GM19455 (cell line): ENCODE data around the gene ADAM15.
A peak's percentile ranks its signal among the peaks of the same experiment; 100 is the strongest.

Experiments
- ATAC-seq: cut with Tn5 transposase; IDR thresholded peaks from one replicate; pipeline ENCODE4 v1.9.1; 2021; ENCODE audit not compliant: unreplicated experiment

ADAM15 gene

DNA sequence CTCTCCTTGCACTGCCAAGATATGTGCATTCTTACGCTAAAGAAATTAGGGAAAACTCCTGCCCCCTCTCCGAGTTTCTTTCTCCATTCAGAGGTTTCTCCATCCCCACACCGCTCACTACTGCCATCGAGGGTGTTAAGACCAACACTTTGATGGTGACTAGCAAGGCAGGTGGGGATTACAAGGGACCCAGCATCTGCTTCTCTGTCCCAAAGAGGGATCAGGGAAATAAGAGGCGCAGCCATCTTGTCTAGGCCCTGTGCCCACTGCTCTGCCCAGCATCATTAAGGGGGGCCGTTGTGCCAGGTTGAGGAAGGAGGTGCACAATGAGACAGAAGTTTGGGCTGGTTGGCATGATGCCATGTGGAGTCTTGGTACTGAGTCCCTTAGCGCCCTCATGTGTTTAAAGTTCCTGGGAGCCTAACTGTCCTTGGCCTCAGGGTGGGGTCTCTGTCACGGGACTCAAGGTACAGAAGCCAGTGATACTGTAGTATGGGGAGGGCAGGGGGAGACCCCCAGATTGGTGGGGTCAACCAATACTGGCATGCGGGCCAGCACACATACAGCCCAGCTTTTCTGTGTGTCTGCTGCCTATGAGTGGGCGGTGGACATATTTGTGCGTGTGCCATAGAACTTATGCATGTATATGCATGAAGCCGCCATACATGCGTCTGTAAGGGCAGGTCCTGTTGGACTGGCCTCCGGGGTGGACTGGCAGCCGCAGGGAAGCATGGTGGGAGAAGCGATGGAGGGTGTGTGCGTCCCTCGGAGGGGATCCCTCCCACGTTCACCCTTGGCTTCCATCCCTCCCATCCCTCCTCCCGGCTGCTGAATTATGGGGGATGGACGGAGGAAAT lies 33.0 kb downstream of the ADAM15 start:
- no peak for ATAC-seq

DNA sequence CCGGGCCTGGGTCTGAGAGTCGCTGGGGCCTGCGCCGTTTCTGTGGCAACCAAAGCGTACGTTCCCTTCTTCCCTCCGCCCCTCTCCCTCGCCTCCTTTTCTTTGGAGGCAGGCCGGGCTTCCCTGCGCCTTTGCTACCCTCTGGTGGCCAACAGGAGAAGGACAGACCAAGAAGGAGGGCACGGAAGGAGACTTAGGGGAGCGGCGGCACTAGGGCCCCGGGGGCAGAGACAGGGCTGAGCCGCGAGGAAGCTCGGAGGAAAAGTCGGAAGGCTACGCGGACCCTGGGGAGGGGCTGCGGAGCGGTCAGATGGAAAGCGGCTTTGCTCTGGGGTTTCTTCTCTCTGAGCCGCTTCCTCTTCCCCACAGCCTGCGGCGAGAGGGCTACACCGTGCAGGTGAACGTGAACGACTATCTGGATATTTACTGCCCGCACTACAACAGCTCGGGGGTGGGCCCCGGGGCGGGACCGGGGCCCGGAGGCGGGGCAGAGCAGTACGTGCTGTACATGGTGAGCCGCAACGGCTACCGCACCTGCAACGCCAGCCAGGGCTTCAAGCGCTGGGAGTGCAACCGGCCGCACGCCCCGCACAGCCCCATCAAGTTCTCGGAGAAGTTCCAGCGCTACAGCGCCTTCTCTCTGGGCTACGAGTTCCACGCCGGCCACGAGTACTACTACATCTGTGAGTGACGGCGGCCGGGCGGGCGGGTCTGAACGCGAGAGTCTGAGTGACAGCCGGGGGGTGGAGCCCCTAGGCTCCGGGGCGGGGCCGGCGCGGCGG lies 33.8 kb downstream of the ADAM15 start:
- peak; percentile 72 for ATAC-seq

DNA sequence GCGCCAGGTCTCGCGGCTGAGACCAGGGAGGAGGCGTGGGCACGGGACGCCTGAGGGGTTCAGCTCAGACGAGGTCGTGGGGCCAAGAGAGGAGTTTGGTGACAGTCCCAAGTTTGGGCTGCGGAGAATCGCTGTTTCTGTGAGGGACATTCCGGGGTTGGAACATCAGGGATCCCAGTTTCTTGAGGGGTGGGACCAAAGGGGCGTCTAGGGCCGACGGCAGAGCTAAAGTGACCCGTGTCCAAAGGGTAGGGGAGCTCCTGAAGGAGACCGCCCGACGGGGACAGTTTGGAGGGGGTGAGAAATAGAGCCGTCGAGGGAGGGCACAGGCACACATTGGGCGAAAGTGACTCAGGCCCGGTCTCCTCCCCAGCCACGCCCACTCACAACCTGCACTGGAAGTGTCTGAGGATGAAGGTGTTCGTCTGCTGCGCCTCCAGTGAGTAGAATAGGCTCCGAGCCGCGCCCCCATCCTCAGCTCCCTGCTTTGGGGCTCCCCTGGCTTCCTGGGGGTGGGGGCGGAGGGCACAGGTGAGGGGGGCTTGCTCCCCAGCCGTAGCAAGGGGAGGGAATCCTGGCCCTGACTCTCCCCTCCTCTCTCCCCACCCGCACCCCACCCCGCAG lies 34.5 kb downstream of the ADAM15 start:
- no peak for ATAC-seq

DNA sequence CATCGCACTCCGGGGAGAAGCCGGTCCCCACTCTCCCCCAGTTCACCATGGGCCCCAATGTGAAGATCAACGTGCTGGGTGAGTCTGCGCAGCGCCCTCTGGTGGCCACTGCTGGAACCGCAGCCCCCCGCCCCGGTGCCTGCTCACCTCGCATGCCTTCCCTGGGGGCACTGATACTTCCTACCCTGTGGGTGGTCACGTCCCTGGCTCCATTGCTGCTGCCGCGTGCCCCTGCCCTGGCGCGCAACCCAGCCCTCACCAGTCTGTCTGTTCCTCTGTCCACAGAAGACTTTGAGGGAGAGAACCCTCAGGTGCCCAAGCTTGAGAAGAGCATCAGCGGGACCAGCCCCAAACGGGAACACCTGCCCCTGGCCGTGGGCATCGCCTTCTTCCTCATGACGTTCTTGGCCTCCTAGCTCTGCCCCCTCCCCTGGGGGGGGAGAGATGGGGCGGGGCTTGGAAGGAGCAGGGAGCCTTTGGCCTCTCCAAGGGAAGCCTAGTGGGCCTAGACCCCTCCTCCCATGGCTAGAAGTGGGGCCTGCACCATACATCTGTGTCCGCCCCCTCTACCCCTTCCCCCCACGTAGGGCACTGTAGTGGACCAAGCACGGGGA lies 35.1 kb downstream of the ADAM15 start:
- no peak for ATAC-seq

DNA sequence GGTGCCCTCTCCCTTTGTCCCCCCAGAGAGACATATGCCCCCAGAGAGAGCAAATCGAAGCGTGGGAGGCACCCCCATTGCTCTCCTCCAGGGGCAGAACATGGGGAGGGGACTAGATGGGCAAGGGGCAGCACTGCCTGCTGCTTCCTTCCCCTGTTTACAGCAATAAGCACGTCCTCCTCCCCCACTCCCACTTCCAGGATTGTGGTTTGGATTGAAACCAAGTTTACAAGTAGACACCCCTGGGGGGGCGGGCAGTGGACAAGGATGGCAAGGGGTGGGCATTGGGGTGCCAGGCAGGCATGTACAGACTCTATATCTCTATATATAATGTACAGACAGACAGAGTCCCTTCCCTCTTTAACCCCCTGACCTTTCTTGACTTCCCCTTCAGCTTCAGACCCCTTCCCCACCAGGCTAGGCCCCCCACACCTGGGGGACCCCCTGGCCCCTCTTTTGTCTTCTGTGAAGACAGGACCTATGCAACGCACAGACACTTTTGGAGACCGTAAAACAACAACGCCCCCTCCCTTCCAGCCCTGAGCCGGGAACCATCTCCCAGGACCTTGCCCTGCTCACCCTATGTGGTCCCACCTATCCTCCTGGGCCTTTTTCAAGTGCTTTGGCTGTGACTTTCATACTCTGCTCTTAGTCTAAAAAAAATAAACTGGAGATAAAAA lies 35.9 kb downstream of the ADAM15 start:
- no peak for ATAC-seq

DNA sequence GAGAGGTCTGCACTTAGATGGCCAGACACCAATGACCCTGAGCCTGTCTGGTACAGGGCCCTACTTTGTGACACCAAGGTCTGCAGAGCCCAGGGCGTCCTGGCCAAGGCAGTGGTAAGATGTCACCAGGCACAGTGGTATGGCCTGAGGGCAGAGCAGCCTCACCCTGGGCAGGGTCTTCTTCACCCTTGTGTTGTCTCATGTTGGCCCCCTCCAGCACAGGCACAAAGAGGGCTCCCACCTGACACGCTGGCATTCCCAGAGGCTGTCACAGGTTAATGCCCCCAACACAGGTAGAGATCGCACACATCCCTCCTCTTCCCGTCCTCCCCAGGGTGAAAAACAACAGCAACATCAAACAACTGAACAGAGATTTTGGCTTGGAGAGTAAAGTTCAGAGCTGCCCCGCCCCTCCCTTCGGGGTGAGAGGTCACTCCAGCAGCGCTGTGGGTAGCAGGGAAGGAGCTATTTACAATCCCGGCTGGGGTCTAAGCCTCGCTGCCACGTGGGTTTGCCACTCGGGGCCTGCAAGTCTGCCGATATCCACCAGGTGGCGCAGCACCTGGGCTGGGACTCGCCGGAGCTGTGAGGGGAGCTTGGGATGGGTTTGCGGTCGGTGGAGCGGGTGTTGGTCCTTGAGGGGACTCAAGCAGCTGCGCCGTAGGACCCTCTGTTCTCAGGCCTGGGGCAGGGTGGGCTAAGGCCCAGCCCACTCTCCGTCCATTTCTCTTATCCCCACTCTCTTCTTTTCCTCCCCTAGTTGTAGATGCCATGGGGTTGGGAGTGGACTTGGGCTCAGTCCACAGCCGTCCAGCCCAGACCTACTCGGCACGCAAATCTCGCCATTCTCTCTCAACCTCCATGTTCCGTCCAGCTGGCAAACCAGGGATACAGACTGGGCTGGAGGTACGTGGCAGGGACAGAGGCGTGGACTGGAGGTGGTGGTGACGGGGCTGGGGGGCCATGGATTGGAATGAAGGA lies 40.2 kb downstream of the ADAM15 start:
- no peak for ATAC-seq

DNA sequence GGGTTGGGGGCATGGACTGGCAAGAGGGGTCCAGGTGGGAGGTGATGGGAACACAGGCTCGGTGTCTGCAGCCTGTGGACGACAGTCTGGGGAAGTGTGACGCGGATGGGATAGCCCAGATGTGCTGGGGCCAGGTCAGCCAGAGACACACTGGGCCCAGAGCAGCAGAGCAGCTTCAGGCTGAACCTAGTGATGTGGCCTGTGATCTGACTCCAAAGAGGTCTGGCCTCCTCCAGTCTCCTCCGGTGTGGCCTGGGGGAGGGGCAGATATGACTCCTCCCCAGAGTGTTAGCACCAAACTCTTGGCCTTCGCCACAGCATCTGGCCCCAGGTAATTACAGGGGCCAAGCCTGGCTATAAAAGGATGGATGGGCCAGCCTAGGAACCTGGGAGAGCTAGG lies 41.0 kb downstream of the ADAM15 start:
- ATAC-seq = no peak

DNA sequence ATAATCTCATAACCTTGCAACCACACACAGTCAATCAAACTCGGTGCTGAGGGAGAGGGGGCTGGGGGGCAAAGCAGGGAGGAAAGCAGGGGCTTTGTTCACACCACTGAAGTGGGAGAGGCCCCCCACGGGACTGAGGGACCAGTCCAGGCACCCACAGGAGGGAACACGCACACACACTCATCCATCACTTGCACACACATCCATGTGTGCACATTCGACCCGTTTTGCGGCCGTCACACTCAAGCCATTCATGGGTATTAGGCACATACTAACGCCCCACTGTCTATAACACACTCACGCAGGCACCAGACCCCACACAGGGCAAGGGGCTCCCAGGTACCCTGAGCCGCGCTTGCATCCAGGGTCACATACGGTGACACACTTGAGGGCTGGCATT lies 41.5 kb downstream of the ADAM15 start:
- ATAC-seq = no peak

DNA sequence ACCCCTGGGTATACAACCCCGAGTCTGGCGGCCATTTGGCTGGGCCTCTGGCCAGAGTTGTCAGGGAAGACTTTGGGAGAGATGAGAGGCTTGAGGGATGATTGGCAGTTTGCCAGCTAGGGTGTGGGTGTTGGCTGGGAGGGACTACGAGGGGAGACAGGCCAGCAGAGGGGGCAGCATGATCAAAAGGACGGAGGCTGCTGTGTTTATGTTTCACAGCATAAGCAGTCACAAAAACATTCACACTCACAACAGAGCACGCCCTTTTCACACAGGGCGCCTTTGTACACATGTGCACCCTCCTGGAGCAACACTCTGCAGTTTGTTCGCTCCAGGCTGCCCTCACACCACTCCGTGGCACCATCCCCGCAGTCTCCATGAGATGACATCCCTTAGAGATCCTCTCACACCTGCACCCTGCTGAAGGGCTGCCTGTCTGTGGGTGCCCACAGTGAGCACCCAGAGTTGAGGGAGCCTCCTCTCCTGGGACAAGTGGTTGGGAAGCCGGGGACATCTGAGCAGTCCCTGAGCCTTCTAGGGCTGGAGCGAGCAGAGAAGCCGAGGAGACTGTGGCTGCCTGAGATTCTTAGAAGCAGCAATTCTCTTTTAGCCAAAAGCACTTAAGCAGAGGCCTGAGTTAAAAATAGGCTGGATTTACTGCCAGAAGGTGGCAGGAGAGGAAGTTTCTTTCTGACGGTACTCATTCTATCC lies 43.0 kb downstream of the ADAM15 start:
- ATAC-seq = no peak

DNA sequence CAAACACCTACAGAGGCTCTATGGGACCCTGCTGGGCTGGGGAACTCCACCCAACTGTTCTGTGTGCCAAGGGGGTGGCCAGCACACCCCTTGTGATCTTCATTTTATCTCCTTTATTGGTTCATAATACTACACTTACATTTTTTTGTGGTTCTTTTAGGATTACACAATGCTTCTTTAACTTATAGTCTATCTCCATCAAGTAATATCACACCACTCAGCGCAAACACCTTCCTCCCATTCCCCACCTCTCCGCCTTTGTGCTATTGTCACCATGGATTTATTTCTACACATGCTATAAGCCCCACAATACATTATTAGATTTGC lies 43.5 kb downstream of the ADAM15 start:
- no peak for ATAC-seq

DNA sequence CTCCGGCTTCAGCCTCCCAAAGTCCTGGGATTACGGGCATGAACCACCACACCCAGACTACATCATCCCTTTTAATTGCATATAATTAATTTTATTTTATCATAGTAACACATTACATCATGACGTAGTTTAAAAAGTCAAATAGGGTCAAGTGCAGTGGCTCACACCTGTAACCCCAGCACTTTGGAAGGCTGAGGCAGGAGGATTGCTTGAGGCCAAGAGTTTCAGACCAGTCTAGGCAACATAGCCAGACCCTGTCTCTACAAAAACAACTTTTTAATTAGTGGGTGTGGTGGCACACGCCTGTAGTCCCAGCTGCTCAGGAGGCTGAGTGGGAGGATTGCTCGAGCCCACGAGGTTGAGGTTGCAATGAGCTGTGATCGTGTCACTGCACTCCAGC lies 48.2 kb downstream of the ADAM15 start:
- ATAC-seq = no peak

DNA sequence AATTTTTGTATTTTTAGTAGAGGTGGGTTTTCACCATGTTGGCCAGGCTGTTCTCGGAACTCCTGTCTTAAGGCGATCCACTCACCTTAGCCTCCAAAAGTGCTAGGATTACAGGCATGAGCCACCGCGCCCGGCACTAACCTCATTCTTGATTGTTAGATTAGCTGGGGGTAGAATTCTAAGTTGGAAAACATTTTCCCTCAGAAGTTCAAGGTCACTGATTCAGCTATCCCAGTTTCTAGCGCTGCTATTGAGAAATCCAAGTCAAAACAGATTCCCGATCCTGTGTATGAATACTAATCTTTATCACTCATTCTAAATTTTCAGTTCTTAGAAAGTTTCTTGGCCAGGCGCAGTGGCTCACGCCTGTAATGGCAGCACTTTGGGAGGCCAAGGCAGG lies 52.2 kb downstream of the ADAM15 start:
- no peak for ATAC-seq

DNA sequence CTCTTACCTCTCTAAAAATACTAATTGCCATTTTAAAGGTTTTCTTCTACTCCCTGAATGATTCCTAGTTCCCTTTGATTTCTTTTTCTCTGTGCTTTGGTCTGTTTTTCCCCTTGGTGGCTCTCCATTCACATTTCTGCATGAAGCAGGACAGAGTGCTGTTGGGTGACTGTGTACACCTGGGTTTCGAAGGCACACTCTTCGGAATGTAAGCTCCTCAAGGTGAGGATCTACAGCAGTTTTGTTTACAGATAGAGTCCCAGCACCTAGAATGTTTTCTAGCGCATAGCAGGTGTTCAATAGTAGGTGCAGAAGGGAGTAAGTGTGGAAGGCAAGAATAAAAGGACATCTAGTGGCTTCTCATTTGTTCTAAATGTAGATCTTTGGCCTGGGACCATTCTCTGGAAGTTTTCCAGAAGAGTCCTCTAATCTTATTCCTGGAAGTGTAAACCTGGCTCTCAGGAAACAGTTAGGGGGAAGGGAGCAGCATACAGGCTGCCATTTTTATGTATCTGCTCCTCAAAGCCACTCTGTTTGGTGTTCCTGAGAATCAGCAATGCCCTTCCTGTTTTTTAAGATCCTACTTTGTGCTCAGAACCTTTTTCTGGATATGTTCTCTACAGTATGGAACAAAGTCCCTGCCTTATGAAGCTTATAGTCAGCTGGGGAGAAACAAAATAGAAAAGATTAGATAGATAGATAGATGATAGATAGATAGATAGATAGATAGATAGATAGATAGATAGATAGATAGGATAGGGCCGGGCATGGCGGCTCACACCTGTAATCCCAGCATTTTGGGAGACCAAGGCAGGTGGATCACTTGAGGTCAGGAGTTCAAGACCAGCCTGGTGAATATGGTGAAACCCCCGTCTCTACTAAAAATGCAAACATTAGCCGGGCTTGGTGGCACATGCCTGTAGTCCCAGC lies 53.8 kb downstream of the ADAM15 start:
- no peak for ATAC-seq

DNA sequence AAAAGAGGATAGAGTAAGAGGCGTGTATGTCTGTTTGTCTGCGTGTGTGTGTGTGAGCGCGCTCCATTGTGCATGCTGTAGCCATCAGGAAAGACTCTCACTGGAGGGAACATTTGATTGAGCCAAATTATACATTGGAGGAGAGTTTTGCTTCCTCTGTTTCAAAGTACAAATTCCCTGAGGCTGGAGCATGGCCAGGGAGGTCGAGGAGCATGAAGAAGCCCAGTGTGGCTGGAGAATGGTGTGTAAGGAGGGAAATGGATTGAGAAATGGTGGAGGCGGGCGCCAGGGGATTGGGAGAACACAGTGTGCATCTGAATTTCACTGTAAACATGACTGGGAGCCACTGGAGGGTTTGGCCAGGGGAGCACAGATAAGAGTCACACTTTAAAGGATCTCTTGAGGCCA lies 54.5 kb downstream of the ADAM15 start:
- ATAC-seq = no peak

DNA sequence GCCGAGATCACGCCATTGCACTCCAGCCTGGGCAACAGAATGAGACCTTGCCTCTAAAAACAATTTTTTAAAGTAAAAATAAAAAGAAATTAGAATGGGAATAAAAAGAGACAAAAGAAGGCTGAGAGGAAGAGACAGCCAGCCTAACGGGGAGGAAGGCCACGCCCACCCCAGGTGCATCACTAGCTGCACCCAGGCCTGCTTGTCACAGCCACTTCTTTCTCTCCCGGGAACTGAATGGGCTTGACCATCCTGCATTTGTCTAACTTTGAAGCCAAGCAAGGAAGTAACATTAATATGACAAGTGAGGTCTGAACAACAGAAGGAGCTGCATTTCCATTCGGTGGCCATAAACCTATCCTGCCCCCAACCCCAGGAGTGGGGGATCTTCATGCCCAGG lies 55.7 kb downstream of the ADAM15 start:
- no peak for ATAC-seq

DNA sequence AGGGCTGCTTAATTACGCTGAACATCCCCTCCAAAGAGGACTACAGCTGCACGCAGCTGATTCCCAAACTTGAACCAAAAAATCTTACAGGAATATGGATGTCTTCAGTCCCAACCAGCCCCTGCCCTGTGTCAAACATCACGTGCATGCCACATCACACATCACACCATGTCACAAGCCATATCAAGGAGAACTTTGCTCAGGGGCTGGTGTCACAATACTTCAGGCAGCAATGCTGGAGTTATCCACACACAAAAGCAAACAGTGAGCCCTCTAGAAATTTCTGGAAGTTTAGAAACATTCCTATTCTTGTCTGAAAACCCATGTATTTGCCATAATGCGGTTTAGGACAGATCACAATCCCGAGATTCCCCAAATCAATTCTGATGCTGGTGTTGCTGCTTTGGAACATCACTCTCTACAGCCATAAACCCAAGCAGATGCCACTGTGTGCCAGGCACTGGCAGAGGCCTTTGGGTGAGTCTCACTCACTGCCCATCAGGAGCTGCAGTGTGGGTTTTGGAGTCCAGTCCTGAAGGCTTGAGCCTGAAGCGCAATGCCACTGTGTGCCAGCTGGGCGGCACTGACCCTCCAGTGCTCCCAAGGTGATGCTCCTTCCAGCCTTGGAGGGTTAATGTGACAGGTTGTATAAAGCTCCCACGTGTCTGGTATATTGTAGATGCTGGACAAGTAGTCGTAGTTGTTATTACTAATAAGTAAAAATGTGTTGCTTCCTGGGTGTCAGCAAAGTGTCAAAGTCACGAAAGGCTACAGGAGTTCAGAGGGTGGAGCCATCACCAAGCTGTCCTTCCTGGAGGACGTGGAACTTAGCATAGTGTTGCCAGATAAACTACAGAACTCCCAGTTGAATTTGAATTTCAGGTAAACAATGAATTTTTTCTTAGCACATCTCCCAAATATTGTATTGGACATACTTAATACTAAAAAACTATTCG lies 56.5 kb downstream of the ADAM15 start:
- no peak for ATAC-seq

DNA sequence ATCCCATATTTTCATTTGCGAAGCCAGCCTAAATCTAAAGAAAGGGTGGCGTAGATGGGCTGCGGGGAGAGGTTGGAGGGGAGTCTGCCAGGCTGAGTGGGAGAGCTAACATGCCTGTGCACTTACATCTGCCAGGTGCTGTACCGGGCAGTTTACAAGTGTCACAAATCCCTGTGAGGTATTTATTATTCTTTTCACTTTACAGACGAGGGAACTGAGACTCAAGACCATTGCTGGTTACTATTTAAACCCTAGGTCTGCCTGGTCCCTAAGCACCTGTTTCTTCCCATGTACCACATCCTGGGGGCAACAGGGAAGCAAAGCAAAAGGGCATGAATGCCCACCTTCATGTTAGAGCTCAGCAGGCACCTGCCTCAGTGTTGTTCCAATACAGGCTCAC lies 57.2 kb downstream of the ADAM15 start:
- ATAC-seq = no peak
